Measurements from ENCODE around the gene IKZF2. TPM values are rescaled to one million over a fixed set of nuclear protein-coding genes. Genes with fewer than 3 reads are reported as not detected.

IKZF2 gene
- total RNA-seq, 1 donor from 2014 or later: 18.9 TPM

GRCh38 chr2:213086050-213086449, 65.4 kb downstream of the IKZF2 start:
- Mint-ChIP-seq H3K27me3 (ENCODE audit: unreplicated experiment) (no peaks in the 10 kb centered on the region), H3K4me3 (ENCODE audit: unreplicated experiment) (no peak overlapping the region), H3K36me3 (ENCODE audit: unreplicated experiment) (peaks cover 3% of the 10 kb centered on the region), H3K27ac (ENCODE audit: unreplicated experiment) (peak overlapping the region; percentile 76), H3K9me3 (ENCODE audit: unreplicated experiment) (no peaks in the 10 kb centered on the region), H3K4me1 (ENCODE audit: unreplicated experiment) (peaks cover 69% of the 10 kb centered on the region)
- TF ChIP-seq CTCF (IDR thresholded peaks at IDR 0.05): no peak
- no peak for DNase-seq (ENCODE audit: extremely low spot score, unreplicated experiment)

GRCh38 chr2:213085538-213085937, 65.9 kb downstream of the IKZF2 start:
- H3K27ac Mint-ChIP-seq (ENCODE audit: unreplicated experiment): peak overlapping the region; percentile 76
- peaks cover 3% of the 10 kb centered on the region for H3K36me3 Mint-ChIP-seq (ENCODE audit: unreplicated experiment)
- no peaks in the 10 kb centered on the region for H3K9me3 Mint-ChIP-seq (ENCODE audit: unreplicated experiment)
- no peak for DNase-seq (ENCODE audit: extremely low spot score, unreplicated experiment)
- no peaks in the 10 kb centered on the region for H3K27me3 Mint-ChIP-seq (ENCODE audit: unreplicated experiment)
- peaks cover 67% of the 10 kb centered on the region for H3K4me1 Mint-ChIP-seq (ENCODE audit: unreplicated experiment)
- TF ChIP-seq CTCF (IDR thresholded peaks at IDR 0.05): no peak
- H3K4me3 Mint-ChIP-seq (ENCODE audit: unreplicated experiment): no peak overlapping the region

DNA sequence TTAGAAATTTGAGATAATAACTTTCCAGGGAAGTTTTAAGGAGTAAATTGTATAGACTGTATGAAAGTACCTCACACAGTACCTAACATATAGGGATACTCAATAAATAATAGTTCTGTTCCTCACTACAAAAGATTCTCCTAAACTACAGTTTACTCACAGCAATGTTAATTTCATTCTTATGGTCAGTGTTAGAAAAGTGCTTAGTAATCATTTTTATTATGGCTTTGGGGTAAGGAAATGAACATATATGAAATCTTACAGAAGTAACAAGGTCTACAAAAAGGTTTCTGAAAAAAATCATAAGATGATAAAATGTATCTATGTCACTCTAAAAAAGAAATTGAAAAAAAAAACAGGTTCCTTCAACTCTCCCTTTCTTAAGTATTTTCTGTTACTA, 67.2 kb downstream of the IKZF2 start:
- H3K36me3 Mint-ChIP-seq (ENCODE audit: unreplicated experiment): peaks cover 3% of the 10 kb centered on the region
- TF ChIP-seq CTCF (IDR thresholded peaks at IDR 0.05): no peak
- no peaks in the 10 kb centered on the region for H3K27me3 Mint-ChIP-seq (ENCODE audit: unreplicated experiment)
- H3K4me1 Mint-ChIP-seq (ENCODE audit: unreplicated experiment): peaks cover 54% of the 10 kb centered on the region
- H3K27ac Mint-ChIP-seq (ENCODE audit: unreplicated experiment): peak overlapping the region; percentile 63
- DNase-seq (ENCODE audit: extremely low spot score, unreplicated experiment): no peak
- no peak overlapping the region for H3K4me3 Mint-ChIP-seq (ENCODE audit: unreplicated experiment)
- H3K9me3 Mint-ChIP-seq (ENCODE audit: unreplicated experiment): no peaks in the 10 kb centered on the region

DNA sequence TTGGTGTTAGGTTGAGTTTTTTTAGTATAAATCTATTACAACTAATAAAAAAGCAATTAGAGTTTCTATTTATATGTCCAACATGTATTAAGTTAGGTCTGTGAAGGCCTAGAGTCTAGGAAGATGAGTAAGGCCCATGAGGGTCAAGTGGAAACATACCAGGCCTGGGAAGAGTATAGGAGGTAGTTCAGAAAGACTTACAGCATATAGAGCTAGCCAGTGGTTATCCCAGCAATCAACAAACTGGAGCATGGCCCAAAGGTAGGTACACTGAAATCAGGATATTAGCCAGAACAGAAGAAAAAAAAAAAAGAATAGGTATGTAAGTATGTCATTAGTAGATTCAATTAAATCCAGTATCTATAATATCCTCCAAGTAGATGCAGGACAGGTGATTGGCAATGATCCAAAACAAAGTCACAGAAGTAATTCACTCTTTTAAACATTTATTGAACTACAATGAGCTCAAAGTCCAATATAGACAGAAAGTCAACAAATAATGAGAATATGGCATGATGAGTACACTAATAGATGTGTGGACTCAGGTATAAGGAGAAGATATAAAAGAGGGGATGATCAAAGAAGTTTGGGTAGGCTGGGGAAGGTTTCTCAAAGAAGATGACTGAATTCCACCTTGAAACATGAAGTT, 70.3 kb downstream of the IKZF2 start:
- no peak for DNase-seq (ENCODE audit: extremely low spot score, unreplicated experiment)
- H3K27ac Mint-ChIP-seq (ENCODE audit: unreplicated experiment): no peak overlapping the region
- no peaks in the 10 kb centered on the region for H3K27me3 Mint-ChIP-seq (ENCODE audit: unreplicated experiment)
- peaks cover 6% of the 10 kb centered on the region for H3K36me3 Mint-ChIP-seq (ENCODE audit: unreplicated experiment)
- no peak overlapping the region for H3K4me3 Mint-ChIP-seq (ENCODE audit: unreplicated experiment)
- H3K4me1 Mint-ChIP-seq (ENCODE audit: unreplicated experiment): peaks cover 37% of the 10 kb centered on the region
- no peak for TF ChIP-seq CTCF (IDR thresholded peaks at IDR 0.05)
- no peaks in the 10 kb centered on the region for H3K9me3 Mint-ChIP-seq (ENCODE audit: unreplicated experiment)

DNA sequence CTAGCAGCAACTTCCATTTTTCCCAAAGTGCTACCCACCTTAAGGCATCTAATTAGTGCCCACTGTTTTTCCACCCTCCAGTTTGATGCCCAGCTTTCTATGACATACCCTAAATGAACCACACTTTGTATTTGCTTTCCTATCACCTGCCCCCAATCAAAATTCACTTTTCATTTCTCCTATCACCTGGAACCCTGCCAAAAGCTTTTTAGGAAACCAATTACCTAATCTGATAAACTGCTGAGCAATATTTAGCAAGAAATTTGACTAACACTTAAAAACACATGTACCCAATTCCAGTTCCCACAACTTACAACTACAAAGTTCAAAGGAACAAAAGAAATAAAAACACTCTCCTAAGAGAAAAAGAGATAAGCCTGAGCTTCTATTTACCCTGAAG, 71.7 kb downstream of the IKZF2 start:
- DNase-seq (ENCODE audit: extremely low spot score, unreplicated experiment): no peak
- no peaks in the 10 kb centered on the region for H3K9me3 Mint-ChIP-seq (ENCODE audit: unreplicated experiment)
- no peaks in the 10 kb centered on the region for H3K27me3 Mint-ChIP-seq (ENCODE audit: unreplicated experiment)
- peaks cover 6% of the 10 kb centered on the region for H3K36me3 Mint-ChIP-seq (ENCODE audit: unreplicated experiment)
- peaks cover 28% of the 10 kb centered on the region for H3K4me1 Mint-ChIP-seq (ENCODE audit: unreplicated experiment)
- H3K4me3 Mint-ChIP-seq (ENCODE audit: unreplicated experiment): no peak overlapping the region
- H3K27ac Mint-ChIP-seq (ENCODE audit: unreplicated experiment): no peak overlapping the region
- TF ChIP-seq CTCF (IDR thresholded peaks at IDR 0.05): no peak

Data from osteocyte (in vitro differentiated cells).